ENCODE results near the gene PGR.

GRCh38 chr11:101053492-101053891, 76.1 kb downstream of the PGR start:
- TF ChIP-seq POLR2AphosphoS5 (IDR thresholded peaks at IDR 0.05; ENCODE audit: low read depth, low read length) = no peak
- no peak for TF ChIP-seq RCOR1 (IDR thresholded peaks at IDR 0.05; ENCODE audit: low read length)
- TF ChIP-seq FOSL2 (IDR thresholded peaks at IDR 0.05; ENCODE audit: borderline replicate concordance, low read depth) = no peak
- no peak for TF ChIP-seq FOXM1 (IDR thresholded peaks at IDR 0.05; ENCODE audit: low read depth)
- no peak for TF ChIP-seq JUND (IDR thresholded peaks at IDR 0.05)
- TF ChIP-seq CTCF (IDR thresholded peaks at IDR 0.05) = no peak
- no peak for TF ChIP-seq EP300 (IDR thresholded peaks at IDR 0.05; ENCODE audit: borderline replicate concordance in 1 of 2, low read depth in 1 of 2, low read length in 1 of 2)
- no peak for TF ChIP-seq NFIC (IDR thresholded peaks at IDR 0.05; ENCODE audit: borderline replicate concordance)
- TF ChIP-seq PBX3 (IDR thresholded peaks at IDR 0.05) = no peak
- TF ChIP-seq ZBTB33 (IDR thresholded peaks at IDR 0.05; ENCODE audit: borderline replicate concordance, low read depth) = no peak

All from SK-N-SH (cell line).